NCI-H774 (cell line): ENCODE results near the gene GALNT18.
A peak's percentile ranks its signal among the peaks of the same experiment; 100 is the strongest.

ENCODE experiments used
- DNase-seq: peaks from one replicate; lab custom pipeline; 2025; lab: John Stamatoyannopoulos, UW

Gene GALNT18

GRCh38 chr11:11349106-11349825 is 272.5 kb downstream of the GALNT18 start:
- DNase-seq, result no peak

GRCh38 chr11:11348303-11348702 is 273.5 kb downstream of the GALNT18 start:
- no peak for DNase-seq

- DNase-seq, result no peak
Observed at GRCh38 chr11:11347592-11347991, 274.2 kb downstream of the GALNT18 start.

GRCh38 chr11:11346303-11346702 is 275.5 kb downstream of the GALNT18 start:
- peak; percentile 40 for DNase-seq

- no peak for DNase-seq
Observed at GRCh38 chr11:11345099-11345498, 276.7 kb downstream of the GALNT18 start.

- no peak for DNase-seq
Observed at GRCh38 chr11:11344045-11344444, 277.8 kb downstream of the GALNT18 start.

- no peak for DNase-seq
Observed at GRCh38 chr11:11338304-11338703, 283.5 kb downstream of the GALNT18 start.

- peak; percentile 1 for DNase-seq
Observed at GRCh38 chr11:11336664-11337063, 285.1 kb downstream of the GALNT18 start.

GRCh38 chr11:11335043-11335442 is 286.8 kb downstream of the GALNT18 start:
- DNase-seq, result no peak

GRCh38 chr11:11334607-11335006 is 287.2 kb downstream of the GALNT18 start:
- DNase-seq, result no peak

- peak; percentile 4 for DNase-seq
Observed at GRCh38 chr11:11332141-11332710, 289.6 kb downstream of the GALNT18 start.

- no peak for DNase-seq
Observed at GRCh38 chr11:11329062-11329806, 292.6 kb downstream of the GALNT18 start.

- DNase-seq, result no peak
Observed at GRCh38 chr11:11324090-11324489, 297.7 kb downstream of the GALNT18 start.

- no peak for DNase-seq
Observed at GRCh38 chr11:11322101-11322500, 299.7 kb downstream of the GALNT18 start.

- no peak for DNase-seq
Observed at GRCh38 chr11:11320825-11321224, 301.0 kb downstream of the GALNT18 start.

- DNase-seq, result no peak
Observed at GRCh38 chr11:11318961-11319360, 302.8 kb downstream of the GALNT18 start.

GRCh38 chr11:11318461-11318860 is 303.3 kb downstream of the GALNT18 start:
- no peak for DNase-seq

- DNase-seq, result no peak
Observed at GRCh38 chr11:11316651-11317230, 305.1 kb downstream of the GALNT18 start.

GRCh38 chr11:11313902-11314692 is 307.7 kb downstream of the GALNT18 start:
- peak; percentile 13 for DNase-seq

GRCh38 chr11:11313426-11313825 is 308.4 kb downstream of the GALNT18 start:
- no peak for DNase-seq

GRCh38 chr11:11312738-11313137 is 309.1 kb downstream of the GALNT18 start:
- DNase-seq, result no peak

- no peak for DNase-seq
Observed at GRCh38 chr11:11311169-11311568, 310.6 kb downstream of the GALNT18 start.
